IgD-negative memory B cell (primary cell): ENCODE measurements around the gene ANKRD13D. TPM values are rescaled to one million over a fixed set of nuclear protein-coding genes. Genes with fewer than 3 reads are reported as not detected.

Experiments used
- H3K27ac Mint-ChIP-seq, 3 donors: one replicate each; pipeline ENCODE4 v1.8.0; 2020 to 2022; ENCODE audit warnings: mild to moderate bottlenecking in 3 of 3, mixed read lengths in 3 of 3, moderate library complexity in 1 of 3
- H3K27me3 Mint-ChIP-seq: one replicate; pipeline ENCODE4 v1.8.0; 2021; ENCODE audit warnings: mixed read lengths
- H3K36me3 Mint-ChIP-seq: one replicate; pipeline ENCODE4 v1.8.0; 2020; ENCODE audit warnings: mild to moderate bottlenecking, mixed read lengths
- H3K4me1 Mint-ChIP-seq, 3 donors: one replicate each; pipeline ENCODE4 v1.8.0; 2020 to 2022; ENCODE audit warnings: mixed read lengths in 3 of 3, mild to moderate bottlenecking in 1 of 3
- H3K4me3 Mint-ChIP-seq, 4 donors: one replicate each; pipeline ENCODE4 v1.8.0; 2020 to 2022; ENCODE audit warnings: mild to moderate bottlenecking in 4 of 4, mixed read lengths in 4 of 4, moderate library complexity in 3 of 4
- H3K9me3 Mint-ChIP-seq, 3 donors: one replicate each; pipeline ENCODE4 v1.8.0; 2020 to 2021; ENCODE audit warnings: mixed read lengths in 3 of 3, mild to moderate bottlenecking in 1 of 3
- polyA plus RNA-seq: library from polyadenylated mRNA; unstranded; fragments of 300-500 nt; fragmentation: Illumina TruSeq; gene quantifications from one replicate; pipeline ENCODE4 v1.2.3, GENCODE V29; 2021

The ANKRD13D gene
- polyA plus RNA-seq, 1 donor from 2014 or later = 17.3 TPM

GRCh38 chr11:67349036-67349435 is 59.9 kb downstream of the ANKRD13D start:
- Mint-ChIP-seq H3K27ac (peak overlapping the region in 2 of 3 donors; percentile 51 to 78), H3K4me3 (peak overlapping the region in 3 of 4 donors; percentile 6 to 83 (median 46)), H3K27me3 (no peaks in the 10 kb centered on the region), H3K4me1 (peaks cover 40 to 59% (median 52%) of the 10 kb centered on the region in 3 donors), H3K36me3 (no peaks in the 10 kb centered on the region), H3K9me3 (no peaks in the 10 kb centered on the region)

DNA sequence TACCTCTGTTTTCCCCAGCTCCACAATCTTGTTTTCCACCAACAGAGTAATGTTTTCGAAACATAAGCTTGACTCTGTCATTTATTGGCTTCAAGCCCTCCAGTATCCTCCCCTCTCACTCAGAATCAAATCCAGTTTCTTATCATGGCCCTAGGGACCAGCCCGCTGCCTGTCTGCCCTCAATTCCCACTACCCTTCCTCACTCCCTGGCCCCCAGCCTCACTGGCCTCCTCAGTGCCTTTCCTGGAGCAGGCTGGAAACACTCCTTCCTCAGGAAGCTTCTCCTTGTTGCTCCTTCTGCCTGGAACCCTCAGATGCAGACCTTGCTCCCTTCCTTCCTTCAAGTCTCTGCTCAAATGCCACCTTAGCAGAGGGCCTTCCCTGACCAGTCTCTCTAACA is 60.4 kb downstream of the ANKRD13D start:
- no peaks in the 10 kb centered on the region for H3K36me3 Mint-ChIP-seq
- no peaks in the 10 kb centered on the region for H3K9me3 Mint-ChIP-seq
- H3K4me1 Mint-ChIP-seq = peaks cover 41 to 60% (median 53%) of the 10 kb centered on the region in 3 donors
- peak overlapping the region; percentile 46 to 83 (median 74) for H3K4me3 Mint-ChIP-seq
- H3K27ac Mint-ChIP-seq = peak overlapping the region; percentile 74 to 82 (median 78)
- no peaks in the 10 kb centered on the region for H3K27me3 Mint-ChIP-seq

DNA sequence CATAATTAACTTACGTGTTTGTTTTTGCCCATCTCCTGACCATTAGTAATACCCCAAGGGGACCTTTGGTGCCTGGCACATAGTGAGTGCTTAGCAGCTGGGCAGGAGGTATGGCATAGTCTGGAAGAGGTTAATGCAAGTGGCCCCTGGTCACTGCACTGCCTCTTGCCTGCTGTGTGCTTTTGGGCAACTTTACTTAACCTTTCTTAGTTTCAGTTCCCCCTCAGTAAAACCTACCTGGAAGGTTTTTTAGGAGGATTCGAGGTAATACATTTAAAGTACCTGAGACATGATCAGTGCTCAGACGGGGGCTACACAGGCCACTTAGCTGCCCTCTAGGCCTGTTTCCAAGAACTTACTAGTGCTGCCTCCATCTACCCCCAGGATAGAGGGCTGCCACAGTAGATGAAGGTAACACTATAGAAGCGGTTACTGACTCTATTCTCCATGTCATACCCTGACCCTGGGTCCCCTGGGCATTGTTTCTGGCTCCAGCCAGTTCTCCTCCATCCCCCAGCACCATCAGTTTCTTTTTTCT is 60.9 kb downstream of the ANKRD13D start:
- peak overlapping the region; percentile 66 to 99 (median 82) for H3K4me3 Mint-ChIP-seq
- H3K27ac Mint-ChIP-seq = peak overlapping the region; percentile 74 to 82 (median 78)
- no peaks in the 10 kb centered on the region for H3K36me3 Mint-ChIP-seq
- H3K27me3 Mint-ChIP-seq = no peaks in the 10 kb centered on the region
- peaks cover 40 to 61% (median 54%) of the 10 kb centered on the region in 3 donors for H3K4me1 Mint-ChIP-seq
- no peaks in the 10 kb centered on the region for H3K9me3 Mint-ChIP-seq

- H3K4me3 Mint-ChIP-seq = peak overlapping the region; percentile 97 to 99 (median 98)
- H3K27me3 Mint-ChIP-seq = no peaks in the 10 kb centered on the region
- no peaks in the 10 kb centered on the region for H3K36me3 Mint-ChIP-seq
- H3K4me1 Mint-ChIP-seq = peaks cover 33 to 56% (median 52%) of the 10 kb centered on the region in 3 donors
- H3K27ac Mint-ChIP-seq = peak overlapping the region; percentile 99 to 100 (median 100)
- H3K9me3 Mint-ChIP-seq = no peaks in the 10 kb centered on the region
Measured at GRCh38 chr11:67351275-67352005, 62.3 kb downstream of the ANKRD13D start.

Other genes starting within 250 kb of the ANKRD13D start
- 0.54 TPM for gene RHOD, start 232.5 kb upstream of the ANKRD13D start, polyA plus RNA-seq
- gene KDM2A, start 170.0 kb upstream of the ANKRD13D start, polyA plus RNA-seq = 25.1 TPM
- gene GRK2, start 22.8 kb upstream of the ANKRD13D start, polyA plus RNA-seq = 26.2 TPM
- 5.5 TPM for gene SSH3, start 14.2 kb downstream of the ANKRD13D start, polyA plus RNA-seq
- 384 TPM for gene POLD4, start 64.2 kb downstream of the ANKRD13D start, polyA plus RNA-seq
- gene CLCF1, start 84.3 kb downstream of the ANKRD13D start, polyA plus RNA-seq = 5.1 TPM
- 12.0 TPM for gene RAD9A, start 102.7 kb downstream of the ANKRD13D start, polyA plus RNA-seq
- 546 TPM for gene PPP1CA, start 112.6 kb downstream of the ANKRD13D start, polyA plus RNA-seq
- 341 TPM for gene TBC1D10C, start 114.8 kb downstream of the ANKRD13D start, polyA plus RNA-seq
- 2.4 TPM for gene CARNS1, start 126.4 kb downstream of the ANKRD13D start, polyA plus RNA-seq
- 65.1 TPM for gene RPS6KB2, start 139.2 kb downstream of the ANKRD13D start, polyA plus RNA-seq
- gene PTPRCAP, start 148.4 kb downstream of the ANKRD13D start, polyA plus RNA-seq = 1,093 TPM
- gene CORO1B, start 154.2 kb downstream of the ANKRD13D start, polyA plus RNA-seq = 19.9 TPM
- 1.8 TPM for gene GPR152, start 163.4 kb downstream of the ANKRD13D start, polyA plus RNA-seq
- gene CABP4, start 166.1 kb downstream of the ANKRD13D start, polyA plus RNA-seq = 3.9 TPM
- gene TMEM134, start 179.9 kb downstream of the ANKRD13D start, polyA plus RNA-seq = 272 TPM
- 158 TPM for gene AIP, start 193.7 kb downstream of the ANKRD13D start, polyA plus RNA-seq
- 40.6 TPM for gene PITPNM1, start 216.1 kb downstream of the ANKRD13D start, polyA plus RNA-seq
- 133 TPM for gene CDK2AP2, start 218.9 kb downstream of the ANKRD13D start, polyA plus RNA-seq
- not detected for gene CABP2, start 234.1 kb downstream of the ANKRD13D start, polyA plus RNA-seq